GM11168 (cell line): ENCODE measurements around the gene NT5DC4.
"Not testable (repeated sequence)": the region's sequence is repeated elsewhere in the genome, so short reads cannot be mapped to it uniquely, and the experiment has no call there.

Experiments
- in situ Hi-C: fragments of 300-500 bp; cut with MboI; formaldehyde crosslinking; loops from one replicate; pipeline ENCODE4 v1.12.0; 2022; ENCODE audit warnings: low sequenced_read_pairs; ENCODE audit not compliant: unreplicated experiment

NT5DC4 gene

GRCh38 chr2:112698834-112699515 is 21.8 kb upstream of the NT5DC4 start:
- in situ Hi-C loops: no loop called here

- in situ Hi-C loops: no loop called here
Observed at GRCh38 chr2:112699984-112700667, 20.7 kb upstream of the NT5DC4 start.

GRCh38 chr2:112701052-112701451 is 19.8 kb upstream of the NT5DC4 start:
- in situ Hi-C loops: no loop called here

GRCh38 chr2:112703684-112704083 is 17.1 kb upstream of the NT5DC4 start:
- in situ Hi-C loops: no loop called here

- in situ Hi-C loops: no loop called here
Observed at GRCh38 chr2:112705575-112705974, 15.2 kb upstream of the NT5DC4 start.

- in situ Hi-C loops: no loop called here
Observed at GRCh38 chr2:112706170-112706664, 14.6 kb upstream of the NT5DC4 start.

GRCh38 chr2:112706947-112707346 is 13.9 kb upstream of the NT5DC4 start:
- in situ Hi-C loops: not testable (repeated sequence)

- in situ Hi-C loops: no loop called here
Observed at GRCh38 chr2:112708968-112709367, 11.9 kb upstream of the NT5DC4 start.

- in situ Hi-C loops: no loop called here
Observed at GRCh38 chr2:112709703-112710102, 11.1 kb upstream of the NT5DC4 start.

GRCh38 chr2:112710956-112711750 is 9.7 kb upstream of the NT5DC4 start:
- in situ Hi-C loops: no loop called here

- in situ Hi-C loops: no loop called here
Observed at GRCh38 chr2:112712465-112712864, 8.4 kb upstream of the NT5DC4 start.

GRCh38 chr2:112712903-112713584 is 7.8 kb upstream of the NT5DC4 start:
- in situ Hi-C loops: no loop called here

GRCh38 chr2:112713585-112713925 is 7.3 kb upstream of the NT5DC4 start:
- in situ Hi-C loops: no loop called here

GRCh38 chr2:112713926-112714325 is 6.9 kb upstream of the NT5DC4 start:
- in situ Hi-C loops: no loop called here

- in situ Hi-C loops: no loop called here
Observed at GRCh38 chr2:112714331-112714730, 6.5 kb upstream of the NT5DC4 start.

- in situ Hi-C loops: no loop called here
Observed at GRCh38 chr2:112714836-112715631, 5.8 kb upstream of the NT5DC4 start.

GRCh38 chr2:112716094-112716493 is 4.7 kb upstream of the NT5DC4 start:
- in situ Hi-C loops: not testable (repeated sequence)

GRCh38 chr2:112716826-112717352 is 3.9 kb upstream of the NT5DC4 start:
- in situ Hi-C loops: not testable (repeated sequence)

- in situ Hi-C loops: no loop called here
Observed at GRCh38 chr2:112718863-112719370, 1.9 kb upstream of the NT5DC4 start.
